SH-SY5Y (cell line): ENCODE data around the gene STAT4.

Experiments
- GATA2 ChIP-seq: IDR thresholded peaks from 2 replicates; pipeline ENCODE4 v1.6.1; 2011; ENCODE audit warnings: mild to moderate bottlenecking, low read depth, low read length
- GATA3 ChIP-seq: IDR thresholded peaks from 2 replicates; pipeline ENCODE4 v1.6.1; 2011; ENCODE audit warnings: low read depth, mild to moderate bottlenecking, low read length, moderate library complexity

- TF ChIP-seq GATA3 (no peak), GATA2 (no peak)
These were observed 19.5 kb upstream of the STAT4 start for GRCh38 chr2:191170301-191170636.
